GM12878 (cell line): Measurements from ENCODE around the gene KIAA1671. TPM values are rescaled to one million over a fixed set of nuclear protein-coding genes. Genes with fewer than 3 reads are reported as not detected.

Experiments
- BACH1 ChIP-seq: fragments of 450-650 bp; IDR thresholded peaks from 2 replicates; pipeline ENCODE4 v1.6.1; 2017; ENCODE audit warnings: mild to moderate bottlenecking, borderline replicate concordance
- BRCA1 ChIP-seq: IDR thresholded peaks from 2 replicates; pipeline ENCODE4 v1.6.1; 2011; ENCODE audit warnings: low read depth, low read length, improper control_type of control experiment
- CEBPB ChIP-seq, 2 experiments: fragments of 150-350 bp in 1 of 2; IDR thresholded peaks; 2 replicates each; pipeline ENCODE4 v1.6.1; 2012 to 2014; ENCODE audit warnings: low read depth in 2 of 2, low read length in 2 of 2, borderline replicate concordance in 1 of 2, inconsistent platforms in 1 of 2
- CREB1 ChIP-seq: IDR thresholded peaks from 2 replicates; pipeline ENCODE4 v1.6.1; 2012; ENCODE audit warnings: low read depth, mild to moderate bottlenecking, inconsistent platforms
- FOXM1 ChIP-seq: IDR thresholded peaks from 2 replicates; pipeline ENCODE4 v1.6.1; 2012; ENCODE audit warnings: low read depth, mild to moderate bottlenecking, inconsistent platforms, low read length, moderate library complexity
- GATAD2B ChIP-seq: fragments of 450-650 bp; conservative IDR thresholded peaks from 2 replicates; pipeline ENCODE4 v1.6.1; 2017; ENCODE audit warnings: low read depth, mild to moderate bottlenecking, moderate library complexity
- HCFC1 ChIP-seq: fragments of 150-350 bp; IDR thresholded peaks from 2 replicates; pipeline ENCODE4 v1.6.1; 2014; ENCODE audit warnings: low read length
- HDAC6 ChIP-seq: fragments of 200-600 bp; sonication (generic); IDR thresholded peaks from one replicate; pipeline ENCODE4 v1.8.0; 2017; ENCODE audit warnings: antibody characterized with exemption; ENCODE audit not compliant: unreplicated experiment
- HDGF ChIP-seq: fragments of 450-650 bp; IDR thresholded peaks from 2 replicates; pipeline ENCODE4 v1.6.1; 2016; ENCODE audit warnings: antibody characterized with exemption
- IRF5 ChIP-seq: fragments of 450-650 bp; IDR thresholded peaks from 2 replicates; pipeline ENCODE4 v1.6.1; 2017; ENCODE audit warnings: borderline replicate concordance
- KAT2A ChIP-seq: conservative IDR thresholded peaks from 2 replicates; pipeline ENCODE4 v1.6.1; 2011; ENCODE audit warnings: low read depth, low read length; ENCODE audit not compliant: control insufficient read depth
- KDM1A ChIP-seq: fragments of 200-600 bp; sonication (generic); IDR thresholded peaks from 2 replicates; pipeline ENCODE4 v1.6.1; 2016; ENCODE audit warnings: borderline replicate concordance
- MEF2B ChIP-seq: fragments of 450-650 bp; IDR thresholded peaks from 2 replicates; pipeline ENCODE4 v1.6.1; 2018; ENCODE audit warnings: mild to moderate bottlenecking, moderate library complexity; ENCODE audit not compliant: partially characterized antibody, poor library complexity, severe bottlenecking
- MYB ChIP-seq: fragments of 150-350 bp; IDR thresholded peaks from 2 replicates; pipeline ENCODE4 v1.6.1; 2014; ENCODE audit warnings: mild to moderate bottlenecking, low read depth, low read length, borderline replicate concordance
- NKRF ChIP-seq: fragments of 450-650 bp; conservative IDR thresholded peaks from 2 replicates; pipeline ENCODE4 v1.6.1; 2017; ENCODE audit warnings: mild to moderate bottlenecking, moderate library complexity
- PAX5 ChIP-seq: IDR thresholded peaks from 2 replicates; pipeline ENCODE4 v1.6.1; 2011; ENCODE audit warnings: low read depth, low read length, borderline replicate concordance
- POU2F2 ChIP-seq: IDR thresholded peaks from 3 replicates; pipeline ENCODE4 v1.6.1; 2011; ENCODE audit warnings: low read depth, mild to moderate bottlenecking, low read length, borderline replicate concordance
- RELA ChIP-seq: fragments of 450-650 bp; IDR thresholded peaks from 2 replicates; pipeline ENCODE4 v1.8.0; 2014; ENCODE audit warnings: borderline replicate concordance; ENCODE audit not compliant: partially characterized antibody
- RFX5 ChIP-seq: IDR thresholded peaks from 2 replicates; pipeline ENCODE4 v1.6.1; 2011; ENCODE audit warnings: low read depth, low read length, improper control_type of control experiment
- SMARCA5 ChIP-seq: fragments of 450-650 bp; IDR thresholded peaks from 2 replicates; pipeline ENCODE4 v1.6.1; 2017; ENCODE audit warnings: mild to moderate bottlenecking
- SPI1 ChIP-seq: IDR thresholded peaks from 2 replicates; pipeline ENCODE4 v1.6.1; 2011; ENCODE audit warnings: low read depth, mild to moderate bottlenecking, low read length, moderate library complexity, borderline replicate concordance; ENCODE audit not compliant: insufficient read depth
- SREBF2 ChIP-seq: IDR thresholded peaks from 2 replicates; pipeline ENCODE4 v1.6.1; 2012; ENCODE audit warnings: mild to moderate bottlenecking, low read length
- TCF12 ChIP-seq: IDR thresholded peaks from 2 replicates; pipeline ENCODE4 v1.6.1; 2011; ENCODE audit warnings: low read depth, mild to moderate bottlenecking, low read length
- YY1 ChIP-seq: IDR thresholded peaks from 2 replicates; pipeline ENCODE4 v1.6.1; 2011; ENCODE audit warnings: low read depth, mild to moderate bottlenecking, low read length
- polyA plus RNA-seq, 11 experiments: library from polyadenylated mRNA; depleted of rRNA in 4 of 11; unstranded in 6 of 11; stranded (reverse) in 5 of 11; fragments of >200 nt; fragmentation: Nextera tagmentation in 4 of 11; fragmentation: Illumina TruSeq in 1 of 11; extraction: Ambion mirVana in 4 of 11; extraction: Trizol in 1 of 11; gene quantifications; 1 replicate in 1 of 11; 2 replicates in 10 of 11; pipeline versions ENCODE4 v1.2.1 to v1.2.3, GENCODE V29; 2011 to 2016; ENCODE audit warnings: inconsistent platforms in 2 of 11, missing spikeins in 2 of 11, low read depth in 1 of 11
- total RNA-seq, 4 experiments: library from RNA; depleted of rRNA in 3 of 4; stranded (reverse); fragments of >200 nt in 3 of 4; fragmentation: Illumina TruSeq in 1 of 4; extraction: Trizol in 1 of 4; gene quantifications; 2 replicates each; pipeline versions ENCODE4 v1.2.1 to v1.2.3, GENCODE V29; 2013 to 2021
- TF ChIP-seq, protein P1 (sequence below): fragments of 450-650 bp; IDR thresholded peaks from 2 replicates; pipeline ENCODE4 v1.6.1; 2017; ENCODE audit warnings: mild to moderate bottlenecking, moderate library complexity

Gene KIAA1671
- total and polyA plus RNA-seq, 10 of the 15 experiments (the other 5 are each of a cell fraction or from before 2014, with no cell fraction given): 0.05 to 2.7 (median 0.33) TPM

GRCh38 chr22:25235547-25236290 lies 283.2 kb downstream of the KIAA1671 start (continued):
- TF ChIP-seq MEF2B (no peak), FOXM1 (no peak), SMARCA5 (no peak), SREBF2 (no peak), YY1 (peak; percentile 59; the same call in 1 of the 2 replicates), BACH1 (no peak), HDGF (no peak), RELA (no peak), CEBPB (IDR thresholded peaks at IDR 0.05; ENCODE audit: borderline replicate concordance in 1 of 2, low read depth in 2 of 2, low read length in 2 of 2) (no peak), BRCA1 (no peak), MYB (no peak), HDAC6 (no peak), PAX5 (no peak; the same call in 1 of the 2 replicates), SPI1 (no peak), TCF12 (no peak), RFX5 (peak; percentile 49; the same call in 1 of the 2 replicates), POU2F2 (peak; percentile 27; the same call in 1 of the 3 replicates), NKRF (no peak), HCFC1 (no peak), KAT2A (no peak), CREB1 (0 out of 2 replicates have a peak, but pooled peaks have one; percentile 14), GATAD2B (no peak), KDM1A (no peak), IRF5 (no peak)
- TF ChIP-seq, protein P1, sequence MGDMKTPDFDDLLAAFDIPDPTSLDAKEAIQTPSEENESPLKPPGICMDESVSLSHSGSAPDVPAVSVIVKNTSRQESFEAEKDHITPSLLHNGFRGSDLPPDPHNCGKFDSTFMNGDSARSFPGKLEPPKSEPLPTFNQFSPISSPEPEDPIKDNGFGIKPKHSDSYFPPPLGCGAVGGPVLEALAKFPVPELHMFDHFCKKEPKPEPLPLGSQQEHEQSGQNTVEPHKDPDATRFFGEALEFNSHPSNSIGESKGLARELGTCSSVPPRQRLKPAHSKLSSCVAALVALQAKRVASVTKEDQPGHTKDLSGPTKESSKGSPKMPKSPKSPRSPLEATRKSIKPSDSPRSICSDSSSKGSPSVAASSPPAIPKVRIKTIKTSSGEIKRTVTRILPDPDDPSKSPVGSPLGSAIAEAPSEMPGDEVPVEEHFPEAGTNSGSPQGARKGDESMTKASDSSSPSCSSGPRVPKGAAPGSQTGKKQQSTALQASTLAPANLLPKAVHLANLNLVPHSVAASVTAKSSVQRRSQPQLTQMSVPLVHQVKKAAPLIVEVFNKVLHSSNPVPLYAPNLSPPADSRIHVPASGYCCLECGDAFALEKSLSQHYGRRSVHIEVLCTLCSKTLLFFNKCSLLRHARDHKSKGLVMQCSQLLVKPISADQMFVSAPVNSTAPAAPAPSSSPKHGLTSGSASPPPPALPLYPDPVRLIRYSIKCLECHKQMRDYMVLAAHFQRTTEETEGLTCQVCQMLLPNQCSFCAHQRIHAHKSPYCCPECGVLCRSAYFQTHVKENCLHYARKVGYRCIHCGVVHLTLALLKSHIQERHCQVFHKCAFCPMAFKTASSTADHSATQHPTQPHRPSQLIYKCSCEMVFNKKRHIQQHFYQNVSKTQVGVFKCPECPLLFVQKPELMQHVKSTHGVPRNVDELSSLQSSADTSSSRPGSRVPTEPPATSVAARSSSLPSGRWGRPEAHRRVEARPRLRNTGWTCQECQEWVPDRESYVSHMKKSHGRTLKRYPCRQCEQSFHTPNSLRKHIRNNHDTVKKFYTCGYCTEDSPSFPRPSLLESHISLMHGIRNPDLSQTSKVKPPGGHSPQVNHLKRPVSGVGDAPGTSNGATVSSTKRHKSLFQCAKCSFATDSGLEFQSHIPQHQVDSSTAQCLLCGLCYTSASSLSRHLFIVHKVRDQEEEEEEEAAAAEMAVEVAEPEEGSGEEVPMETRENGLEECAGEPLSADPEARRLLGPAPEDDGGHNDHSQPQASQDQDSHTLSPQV: no peak
